Measurements from ENCODE around the gene BHLHE40. TPM values are rescaled to one million over a fixed set of nuclear protein-coding genes. Genes with fewer than 3 reads are reported as not detected.
"Not testable (repeated sequence)": the region's sequence is repeated elsewhere in the genome, so short reads cannot be mapped to it uniquely, and the experiment has no call there.

The BHLHE40 gene
- total RNA-seq, 8 experiments from 2014 or later, result 0.96 to 66.6 (median 30.0) TPM

GRCh38 chr3:4971437-4971836 is 7.8 kb upstream of the BHLHE40 start:
- not testable (repeated sequence) for H3K4me3 ChIP-seq; H3K27ac ChIP-seq; ATAC-seq (replicated peaks in 6 of 8); H3K4me1 ChIP-seq (replicated peaks in 1 of 2)
- 14 to 89% (median 62%) methylated on average over 1 of the region's 6 CpGs; no CpG with 5 or more reads in 2 of the 10 experiments for whole genome bisulfite sequencing, 10 experiments
- in situ Hi-C loops (cut with MboI; ENCODE audit: low pct_unique_long_range_greater_than_20kb in 2 of 9, low sequenced_read_pairs in 9 of 9, unreplicated experiment in 9 of 9), result loop anchor here in 1 of 9 experiments (10.0 kb wide), 1 partner anchor 257 kb away; no protein-coding TSS in a partner anchor

DNA sequence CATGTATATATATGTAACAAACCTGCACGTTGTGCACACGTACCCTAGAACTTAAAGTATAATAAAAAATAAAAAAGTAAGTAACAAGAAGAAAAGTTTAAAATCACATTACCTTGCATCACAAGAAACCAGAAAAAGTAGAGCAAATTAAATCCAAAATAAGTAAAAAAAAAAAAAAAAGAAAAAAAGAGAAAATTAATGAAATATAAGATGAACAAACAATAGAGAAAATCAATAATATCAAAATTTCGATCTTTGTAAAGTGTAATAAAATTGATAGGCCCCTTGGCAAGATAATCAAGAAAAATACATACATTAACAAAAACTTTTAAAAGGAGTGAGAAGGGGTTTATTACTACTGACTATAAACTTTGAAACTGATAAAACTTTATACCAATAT is 7.4 kb upstream of the BHLHE40 start:
- peaks cover under 1 to 4% of the 10 kb centered on the region in 2 donors for H3K4me1 ChIP-seq (replicated peaks in 1 of 2)
- no peak overlapping the region for H3K27ac ChIP-seq
- no peak for ATAC-seq (replicated peaks in 6 of 8)
- H3K4me3 ChIP-seq, result no peak overlapping the region
- in situ Hi-C loops (cut with MboI; ENCODE audit: low pct_unique_long_range_greater_than_20kb in 2 of 9, low sequenced_read_pairs in 9 of 9, unreplicated experiment in 9 of 9), result loop anchor here in 1 of 9 experiments (10.0 kb wide), 1 partner anchor 257 kb away; no protein-coding TSS in a partner anchor
- WGBS, 10 experiments, result 50 to 100% (median 86%) methylated on average over 2 to 3 of the region's 3 CpGs

DNA sequence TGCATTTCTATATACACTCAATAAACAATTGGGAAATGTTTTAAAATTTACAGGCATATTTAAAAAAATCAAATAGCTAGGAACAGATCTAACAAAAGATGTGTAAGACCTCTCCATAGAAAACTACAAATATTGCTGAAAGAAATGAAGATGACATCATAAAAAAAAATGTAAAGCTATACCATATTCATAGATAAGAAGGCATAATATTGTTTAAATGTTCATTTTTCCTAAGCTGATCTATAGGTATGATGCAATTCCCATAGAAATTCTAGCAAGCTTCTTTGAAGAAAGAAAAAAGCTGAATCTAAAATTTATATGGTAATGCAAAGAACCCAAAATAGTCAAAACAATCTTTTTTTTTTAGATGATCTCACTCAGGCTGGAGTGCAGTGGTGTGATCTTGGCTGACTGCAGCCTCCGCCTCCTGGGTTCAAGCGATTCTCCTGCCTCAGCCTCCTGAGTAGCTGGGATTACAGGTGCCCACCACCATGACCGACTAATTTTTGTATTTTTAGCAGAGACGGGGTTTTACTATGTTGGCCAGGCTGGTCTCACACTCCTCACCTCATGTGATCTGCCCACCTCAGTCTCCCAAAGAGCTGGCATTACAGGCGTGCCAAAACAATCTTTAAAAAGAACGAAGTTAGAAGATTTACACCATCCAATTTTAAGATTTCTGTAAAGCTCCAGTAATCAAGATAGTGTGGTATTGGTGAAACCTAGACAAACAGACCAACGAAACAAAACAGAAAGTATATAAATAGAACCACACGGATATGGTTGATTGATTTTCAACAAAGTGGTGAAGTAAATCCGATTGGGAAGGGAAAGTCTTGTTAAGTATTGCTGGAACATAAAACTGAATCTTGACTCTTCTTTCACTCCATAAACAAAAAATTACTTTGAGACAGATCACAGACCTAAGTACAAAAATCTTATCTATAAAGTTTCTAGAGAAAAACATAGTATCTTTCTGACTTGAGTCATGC is 6.3 kb upstream of the BHLHE40 start:
- peaks cover 10% of the 10 kb centered on the region in 2 donors for H3K4me1 ChIP-seq (replicated peaks in 1 of 2)
- no peak overlapping the region for H3K27ac ChIP-seq
- H3K4me3 ChIP-seq, result no peak overlapping the region
- no peak for ATAC-seq (replicated peaks in 6 of 8)
- WGBS, 10 experiments, result 63 to 97% (median 86%) methylated on average over 3 to 7 of the region's 9 CpGs
- in situ Hi-C loops (cut with MboI; ENCODE audit: low pct_unique_long_range_greater_than_20kb in 2 of 9, low sequenced_read_pairs in 9 of 9, unreplicated experiment in 9 of 9), result loop anchor here in 1 of 9 experiments (10.0 kb wide), 1 partner anchor 258 kb away; no protein-coding TSS in a partner anchor

DNA sequence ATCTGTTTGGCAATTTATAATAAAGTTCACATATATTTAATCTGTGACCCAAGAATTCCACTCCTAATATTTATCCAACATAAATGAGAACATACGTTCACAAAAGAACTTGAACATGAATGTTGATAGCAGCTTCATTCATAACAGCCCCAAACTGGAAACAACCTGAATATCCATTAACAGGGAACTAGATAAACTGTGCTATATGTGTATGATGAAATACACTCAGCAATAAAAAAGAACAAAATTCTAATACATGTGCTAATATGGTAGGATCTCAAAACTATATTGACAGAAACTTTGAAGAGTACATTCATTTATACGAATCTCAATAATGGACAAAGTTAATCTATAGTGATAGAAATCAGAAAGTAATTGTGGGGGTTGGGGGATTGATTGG is 5.1 kb upstream of the BHLHE40 start:
- H3K4me3 ChIP-seq, result no peak overlapping the region
- no peak for ATAC-seq (replicated peaks in 6 of 8)
- peaks cover 10% of the 10 kb centered on the region in 2 donors for H3K4me1 ChIP-seq (replicated peaks in 1 of 2)
- WGBS, 10 experiments, result 21 to 94% (median 73%) methylated on average over 1 to 2 of the region's 2 CpGs
- in situ Hi-C loops (cut with MboI; ENCODE audit: low pct_unique_long_range_greater_than_20kb in 2 of 9, low sequenced_read_pairs in 9 of 9, unreplicated experiment in 9 of 9), result loop anchor here in 1 of 9 experiments (10.0 kb wide), 1 partner anchor 259 kb away; no protein-coding TSS in a partner anchor
- no peak overlapping the region for H3K27ac ChIP-seq

- H3K4me3 ChIP-seq, result no peak overlapping the region
- in situ Hi-C loops (cut with MboI; ENCODE audit: low pct_unique_long_range_greater_than_20kb in 2 of 9, low sequenced_read_pairs in 9 of 9, unreplicated experiment in 9 of 9), result loop anchor here in 3 of 9 experiments (10.0 to 25.0 kb wide), 3 partner anchors 239 to 264 kb away; no protein-coding TSS in a partner anchor
- peaks cover 10% of the 10 kb centered on the region in 2 donors for H3K4me1 ChIP-seq (replicated peaks in 1 of 2)
- no peak overlapping the region for H3K27ac ChIP-seq
- 20 to 79% (median 70%) methylated on average over 1 to 4 of the region's 4 CpGs; no CpG with 5 or more reads in 4 of the 10 experiments for WGBS, 10 experiments
- no peak for ATAC-seq (replicated peaks in 6 of 8)
These were observed 3.1 kb upstream of the BHLHE40 start for GRCh38 chr3:4976109-4976508.

GRCh38 chr3:4977001-4977852 is 2.0 kb upstream of the BHLHE40 start:
- in situ Hi-C loops (cut with MboI; ENCODE audit: low pct_unique_long_range_greater_than_20kb in 2 of 9, low sequenced_read_pairs in 9 of 9, unreplicated experiment in 9 of 9), result loop anchor here in 3 of 9 experiments (10.0 to 25.0 kb wide), 3 partner anchors 240 to 265 kb away; no protein-coding TSS in a partner anchor
- peak overlapping the region; percentile 91 to 93 for H3K27ac ChIP-seq
- H3K4me1 ChIP-seq (replicated peaks in 1 of 2), result peaks cover 10 to 17% of the 10 kb centered on the region in 2 donors
- peak overlapping the region; percentile 48 to 89 (median 74) for H3K4me3 ChIP-seq
- ATAC-seq (replicated peaks in 6 of 8), result peak in 6 of 8 experiments; percentile 2 to 9 (median 6)
- 28 to 80% (median 48%) methylated on average over 1 to 16 of the region's 35 CpGs; no CpG with 5 or more reads in 3 of the 10 experiments for WGBS, 10 experiments

GRCh38 chr3:4977853-4978203 is 1.4 kb upstream of the BHLHE40 start:
- no peak for ATAC-seq (replicated peaks in 6 of 8)
- in situ Hi-C loops (cut with MboI; ENCODE audit: low pct_unique_long_range_greater_than_20kb in 2 of 9, low sequenced_read_pairs in 9 of 9, unreplicated experiment in 9 of 9), result loop anchor here in 3 of 9 experiments (10.0 to 25.0 kb wide), 3 partner anchors 241 to 266 kb away; no protein-coding TSS in a partner anchor
- Histone ChIP-seq H3K4me1 (replicated peaks in 1 of 2) (peaks cover 10 to 17% of the 10 kb centered on the region in 2 donors), H3K27ac (peak overlapping the region; percentile 91 to 93), H3K4me3 (peak overlapping the region; percentile 48 to 89 (median 74))
- WGBS, 10 experiments, result 0% methylated on average over 2 to 7 of the region's 13 CpGs; no CpG with 5 or more reads in 4 of the 10 experiments

DNA sequence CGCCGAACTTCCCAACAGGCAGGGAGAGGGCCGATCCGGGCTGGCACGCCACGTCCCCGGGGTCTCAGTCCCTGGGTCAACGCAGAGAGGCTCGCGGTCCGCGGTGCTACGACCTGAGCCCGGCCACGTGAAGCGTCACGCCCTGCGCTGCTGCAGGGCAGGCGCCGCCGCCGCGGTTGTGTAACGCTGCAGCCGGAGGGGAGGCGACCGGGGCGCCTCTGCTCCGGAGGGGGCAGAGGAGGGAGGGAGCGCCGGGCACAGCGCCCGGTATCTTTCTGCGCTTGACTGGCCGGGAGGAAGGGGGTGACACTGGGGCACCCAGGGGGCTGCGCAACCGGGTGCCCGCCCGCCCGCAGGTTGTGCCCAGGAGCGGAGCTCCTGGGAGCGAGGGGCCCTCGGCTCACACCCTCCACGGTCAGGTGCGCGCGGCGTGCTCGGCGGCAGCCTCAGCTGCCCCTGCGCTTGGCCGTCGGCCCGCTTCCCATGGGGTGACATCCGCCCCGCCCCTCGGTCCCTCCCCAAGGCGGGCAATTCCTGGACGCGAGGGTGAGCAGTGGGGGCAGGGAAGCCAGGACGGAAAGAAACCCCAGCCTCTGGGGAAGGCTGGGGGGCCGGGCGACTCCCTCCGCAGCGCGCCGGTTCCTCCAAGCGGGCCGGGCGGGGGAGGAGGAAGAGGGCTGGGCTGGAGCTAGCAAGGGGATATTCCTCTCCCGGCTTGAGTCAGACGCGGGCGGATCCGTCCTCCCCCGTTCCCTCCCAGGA is 852 bp upstream of the BHLHE40 start:
- Histone ChIP-seq H3K27ac (peak overlapping the region; percentile 91 to 93), H3K4me3 (peak overlapping the region; percentile 48 to 89 (median 74)), H3K4me1 (replicated peaks in 1 of 2) (peaks cover 13 to 17% of the 10 kb centered on the region in 2 donors)
- in situ Hi-C loops (cut with MboI; ENCODE audit: low pct_unique_long_range_greater_than_20kb in 2 of 9, low sequenced_read_pairs in 9 of 9, unreplicated experiment in 9 of 9), result loop anchor here in 3 of 9 experiments (10.0 to 25.0 kb wide), 3 partner anchors 241 to 266 kb away; no protein-coding TSS in a partner anchor
- 0 to 3% (median 0%) methylated on average over 2 to 7 of the region's 76 CpGs; no CpG with 5 or more reads in 7 of the 10 experiments for WGBS, 10 experiments
- ATAC-seq (replicated peaks in 6 of 8), result peak; percentile 49 to 83 (median 76)

- peaks cover 19 to 22% of the 10 kb centered on the region in 2 donors for H3K4me1 ChIP-seq (replicated peaks in 1 of 2)
- peak; percentile 31 to 74 (median 66) for ATAC-seq (replicated peaks in 6 of 8)
- in situ Hi-C loops (cut with MboI; ENCODE audit: low pct_unique_long_range_greater_than_20kb in 2 of 9, low sequenced_read_pairs in 9 of 9, unreplicated experiment in 9 of 9), result loop anchor here in 3 of 9 experiments (10.0 to 25.0 kb wide), 3 partner anchors 242 to 267 kb away; no protein-coding TSS in a partner anchor
- H3K27ac ChIP-seq, result peak overlapping the region; percentile 91 to 93
- WGBS, 10 experiments, result no CpG with 5 or more reads among the region's 31 CpGs
- peak overlapping the region; percentile 48 to 89 (median 74) for H3K4me3 ChIP-seq
These were observed 240 bp upstream of the BHLHE40 start for GRCh38 chr3:4978966-4979427.

DNA sequence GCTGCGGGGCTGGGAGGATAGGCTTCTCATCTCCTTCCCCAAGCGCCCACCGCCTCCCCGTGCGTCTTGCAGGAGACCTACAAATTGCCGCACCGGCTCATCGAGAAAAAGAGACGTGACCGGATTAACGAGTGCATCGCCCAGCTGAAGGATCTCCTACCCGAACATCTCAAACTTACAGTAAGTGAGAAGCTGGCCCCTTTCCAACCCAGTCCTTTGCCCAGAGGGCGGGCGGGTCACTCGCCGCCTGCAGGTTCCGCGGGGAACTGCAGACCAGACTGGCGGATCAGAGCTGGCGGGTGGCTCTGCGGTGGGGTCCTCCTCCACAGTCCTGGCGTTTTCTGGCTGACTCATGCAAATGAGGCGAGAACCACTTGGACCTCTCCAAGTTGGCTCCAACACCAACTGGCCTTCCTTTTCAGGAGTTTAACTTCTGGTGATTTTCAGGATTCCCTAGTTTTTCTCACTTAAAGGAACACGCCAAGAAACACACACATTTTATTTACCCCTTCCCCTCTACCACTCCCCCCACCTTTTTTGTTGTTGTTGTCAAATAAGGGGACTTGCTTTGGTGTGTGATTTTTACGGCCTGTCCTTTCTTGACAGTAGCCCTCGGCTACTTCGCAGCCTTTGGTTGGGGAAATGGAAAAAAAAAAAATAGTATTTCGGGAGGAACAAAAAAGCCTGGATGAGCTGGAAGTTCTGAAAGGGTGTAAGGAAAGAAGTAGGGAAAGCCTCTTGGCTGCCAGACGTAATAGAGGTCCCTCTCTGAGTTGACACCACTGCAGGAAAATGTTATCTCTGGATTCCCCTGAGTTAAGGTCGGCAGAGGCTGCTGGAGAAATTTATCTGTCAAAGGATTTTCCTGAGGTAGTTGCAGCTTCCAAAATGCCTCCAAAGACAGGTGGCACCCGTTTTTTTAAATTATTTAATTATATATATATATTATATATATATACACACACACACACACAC is 1.3 kb downstream of the BHLHE40 start:
- peak overlapping the region; percentile 48 to 89 (median 74) for H3K4me3 ChIP-seq
- H3K27ac ChIP-seq, result peak overlapping the region in 1 of 2 donors; percentile 83
- peaks cover 30 to 33% of the 10 kb centered on the region in 2 donors for H3K4me1 ChIP-seq (replicated peaks in 1 of 2)
- in situ Hi-C loops (cut with MboI; ENCODE audit: low pct_unique_long_range_greater_than_20kb in 2 of 9, low sequenced_read_pairs in 9 of 9, unreplicated experiment in 9 of 9), result loop anchor here in 2 of 9 experiments (25.0 kb wide), 2 partner anchors 243 to 268 kb away; no protein-coding TSS in a partner anchor
- 2 to 65% (median 28%) methylated on average over 2 to 21 of the region's 32 CpGs for WGBS, 10 experiments
- peak in 5 of 8 experiments; percentile 2 to 8 (median 5) for ATAC-seq (replicated peaks in 6 of 8)

Measured in motor neuron (in vitro differentiated cells).